H1 (cell line): ENCODE results near the gene KRTCAP2. TPM values are rescaled to one million over a fixed set of nuclear protein-coding genes. Genes with fewer than 3 reads are reported as not detected.

Source experiments
- CTCF ChIA-PET: fragments of 300-600 bp; sonication (Branson Sonifier 250); formaldehyde crosslinking; loops from one replicate; lab custom pipeline; 2021; ENCODE audit not compliant: partially characterized antibody; lab: Charles Lee
- POLR2A ChIA-PET: fragments of 300-600 bp; sonication (Branson Sonifier 250); formaldehyde crosslinking; loops from one replicate; lab custom pipeline; 2021; ENCODE audit warnings: inconsistent platforms; ENCODE audit not compliant: partially characterized antibody; lab: Charles Lee
- DNase-seq, 2 experiments: peaks; one replicate each; pipeline versions ENCODE4 v3.0.0 to v3.0.0-alpha.2; 2010 to 2022; ENCODE audit warnings: low spot score in 2 of 2, low read depth in 1 of 2, mixed read lengths in 1 of 2
- FAIRE-seq: peaks from 2 replicates; lab custom pipeline; 2011; peaks lifted over from hg19 to GRCh38; lab: Jason Lieb, UNC
- H2AFZ ChIP-seq: 2 replicates; pipeline ENCODE4 v1.8.1; 2012; ENCODE audit warnings: low read length, inconsistent platforms
- H2AK5ac ChIP-seq: 2 replicates; pipeline ENCODE4 v1.6.1; 2013; ENCODE audit warnings: low read depth, low read length
- H2BK120ac ChIP-seq: replicated peaks from 2 replicates; pipeline ENCODE3; 2013; ENCODE audit warnings: low read depth, low read length, inconsistent platforms
- H2BK12ac ChIP-seq: 2 replicates; pipeline ENCODE4 v1.6.1; 2013; ENCODE audit warnings: low read depth, low read length
- H2BK15ac ChIP-seq: 2 replicates; pipeline ENCODE4 v1.6.1; 2013; ENCODE audit warnings: low read length
- H2BK20ac ChIP-seq: 2 replicates; pipeline ENCODE4 v1.6.1; 2013; ENCODE audit warnings: low read length
- H2BK5ac ChIP-seq: 2 replicates; pipeline ENCODE4 v1.6.1; 2013; ENCODE audit warnings: low read depth, low read length
- H3K14ac ChIP-seq: 2 replicates; pipeline ENCODE4 v1.6.1; 2013; ENCODE audit warnings: inconsistent platforms; ENCODE audit not compliant: insufficient read length
- H3K18ac ChIP-seq: 2 replicates; pipeline ENCODE4 v1.6.1; 2013; ENCODE audit warnings: low read length; ENCODE audit errors: extremely low read depth
- H3K23ac ChIP-seq: 2 replicates; pipeline ENCODE4 v1.6.1; 2013; ENCODE audit warnings: inconsistent platforms; ENCODE audit not compliant: insufficient read length
- H3K23me2 ChIP-seq: 2 replicates; pipeline ENCODE4 v1.6.1; 2013; ENCODE audit warnings: low read depth, low read length
- H3K27ac ChIP-seq: 2 replicates; pipeline ENCODE4 v1.6.1; 2011; ENCODE audit warnings: low read depth, low read length, inconsistent platforms
- H3K27me3 ChIP-seq, 4 experiments: replicated peaks in 1 of 4; 1 replicate in 1 of 4; 2 replicates in 3 of 4; pipeline versions ENCODE4 v1.6.1 to v1.8.1; 2011 to 2013; ENCODE audit warnings: low read length in 3 of 4, mild to moderate bottlenecking in 3 of 4, inconsistent platforms in 2 of 4, mixed read lengths in 2 of 4, moderate library complexity in 1 of 4; ENCODE audit not compliant: control insufficient read depth in 3 of 4, insufficient read depth in 3 of 4; ENCODE audit errors: extremely low read depth in 1 of 4
- H3K36me3 ChIP-seq, 4 experiments: 2 replicates each; pipeline versions ENCODE4 v1.6.1 to v1.8.1; 2011 to 2013; ENCODE audit warnings: mild to moderate bottlenecking in 4 of 4, low read length in 3 of 4, moderate library complexity in 2 of 4, control low read depth in 1 of 4, inconsistent platforms in 1 of 4; ENCODE audit not compliant: insufficient read depth in 4 of 4, control insufficient read depth in 2 of 4
- H3K4ac ChIP-seq: replicated peaks from 2 replicates; pipeline ENCODE3; 2013; ENCODE audit warnings: low read length, low read depth, mixed read lengths, inconsistent platforms; ENCODE audit not compliant: insufficient read length
- H3K4me1 ChIP-seq, 4 experiments: replicated peaks in 1 of 4; 1 replicate in 1 of 4; 2 replicates in 3 of 4; pipeline versions ENCODE4 v1.6.1 to v1.8.1; 2011 to 2013; ENCODE audit warnings: low read length in 3 of 4, inconsistent platforms in 2 of 4, mixed read lengths in 1 of 4; ENCODE audit not compliant: insufficient read depth in 4 of 4, control insufficient read depth in 3 of 4
- H3K4me2 ChIP-seq, 2 experiments: 2 replicates each; pipeline versions ENCODE4 v1.6.1 to v1.8.1; 2011 to 2013; ENCODE audit warnings: low read depth in 2 of 2, low read length in 2 of 2, control low read depth in 1 of 2, inconsistent platforms in 1 of 2, mild to moderate bottlenecking in 1 of 2; ENCODE audit not compliant: insufficient read depth in 1 of 2
- H3K4me3 ChIP-seq, 4 experiments: fragments of 200-600, 300-600 bp in 1 of 4; sonication (generic), shearing (Covaris generic), sonication (Bioruptor Twin) in 1 of 4; 2 replicates each; pipeline versions ENCODE4 v1.5.1 to v1.8.1; 2011 to 2016; ENCODE audit warnings: low read length in 4 of 4, low read depth in 3 of 4, control low read depth in 2 of 4, inconsistent platforms in 2 of 4, mild to moderate bottlenecking in 2 of 4, mixed read lengths in 1 of 4, moderate library complexity in 1 of 4; ENCODE audit not compliant: insufficient read depth in 2 of 4; ENCODE audit errors: extremely low read depth in 1 of 4
- H3K56ac ChIP-seq: replicated peaks from 2 replicates; pipeline ENCODE3; 2013; ENCODE audit warnings: low read depth, mild to moderate bottlenecking, mixed read lengths, low read length, inconsistent platforms; ENCODE audit not compliant: insufficient read length
- H3K79me1 ChIP-seq: 2 replicates; pipeline ENCODE4 v1.6.1; 2013; ENCODE audit warnings: low read depth, low read length, control low read depth
- H3K79me2 ChIP-seq, 2 experiments: 2 replicates each; pipeline versions ENCODE4 v1.6.1 to v1.8.1; 2012 to 2013; ENCODE audit warnings: low read length in 2 of 2, mild to moderate bottlenecking in 2 of 2, inconsistent platforms in 1 of 2; ENCODE audit not compliant: insufficient read depth in 2 of 2, control insufficient read depth in 1 of 2
- H3K9ac ChIP-seq, 4 experiments: replicated peaks in 1 of 4; 1 replicate in 1 of 4; 2 replicates in 3 of 4; pipeline versions ENCODE4 v1.6.1 to v1.8.1; 2011 to 2013; ENCODE audit warnings: low read depth in 3 of 4, low read length in 3 of 4, control low read depth in 2 of 4, mild to moderate bottlenecking in 2 of 4, moderate library complexity in 2 of 4, inconsistent platforms in 1 of 4; ENCODE audit errors: extremely low read depth in 1 of 4
- H3K9me3 ChIP-seq, 2 experiments: 2 replicates each; pipeline versions ENCODE4 v1.6.1 to v1.8.1; 2012 to 2013; ENCODE audit warnings: mild to moderate bottlenecking in 2 of 2, moderate library complexity in 2 of 2, control low read depth in 1 of 2, inconsistent platforms in 1 of 2, low read depth in 1 of 2, low read length in 1 of 2, mixed read lengths in 1 of 2; ENCODE audit not compliant: insufficient read depth in 2 of 2
- H4K20me1 ChIP-seq, 2 experiments: replicated peaks in 1 of 2; 2 replicates each; pipeline versions ENCODE3 to v1.8.1; 2011 to 2013; ENCODE audit warnings: inconsistent platforms in 2 of 2, low read length in 2 of 2, mild to moderate bottlenecking in 1 of 2; ENCODE audit not compliant: insufficient read depth in 2 of 2, control insufficient read depth in 1 of 2
- H4K5ac ChIP-seq: 2 replicates; pipeline ENCODE4 v1.6.1; 2013; ENCODE audit warnings: low read length, low read depth, mixed read lengths, inconsistent platforms; ENCODE audit not compliant: insufficient read length
- H4K8ac ChIP-seq: 2 replicates; pipeline ENCODE4 v1.8.0; 2013; ENCODE audit warnings: mild to moderate bottlenecking, moderate library complexity, low read length, inconsistent platforms; ENCODE audit not compliant: insufficient read depth; ENCODE audit errors: extremely low read depth
- H4K91ac ChIP-seq: replicated peaks from 2 replicates; pipeline ENCODE3; 2013; ENCODE audit warnings: low read length, mixed read lengths, inconsistent platforms; ENCODE audit not compliant: insufficient read length
- PHF8 ChIP-seq: fragments of 200-600 bp; sonication (generic); conservative IDR thresholded peaks from 2 replicates; pipeline ENCODE4 v1.7.1; 2012; ENCODE audit warnings: low read depth, mild to moderate bottlenecking, inconsistent platforms, low read length, moderate library complexity
- RFX5 ChIP-seq: IDR thresholded peaks from 2 replicates; pipeline ENCODE4 v1.6.1; 2011; ENCODE audit warnings: low read depth, low read length, improper control_type of control experiment, borderline replicate concordance
- ZNF274 ChIP-seq: IDR thresholded peaks from 2 replicates; pipeline ENCODE4 v1.7.0; 2012; ENCODE audit warnings: low read length, borderline replicate concordance; ENCODE audit errors: extremely low read depth
- WGBS, 2 experiments: shearing (Covaris generic) in 1 of 2; methylation state at CpG; one replicate each; pipeline versions ENCODE4 v1.1.6 to v1.1.7; 2013 to 2015; ENCODE audit warnings: low lambda C conversion rate in 2 of 2, mixed read lengths in 2 of 2, inconsistent platforms in 1 of 2, low coverage in 1 of 2, missing lambda C conversion rate in 1 of 2; ENCODE audit not compliant: insufficient replicate concordance in 2 of 2, insufficient coverage in 1 of 2, insufficient read length in 1 of 2; ENCODE audit errors: extremely low coverage in 1 of 2, missing lambda C conversion rate in 1 of 2; 5-methylcytosine and 5-hydroxymethylcytosine counted together
- polyA plus RNA-seq, 7 experiments: library from polyadenylated mRNA; depleted of rRNA in 3 of 7; stranded (reverse) in 5 of 7; unstranded in 2 of 7; fragments of >200 nt in 5 of 7; fragments of 200-250 nt in 2 of 7; gene quantifications; 1 replicate in 5 of 7; 2 replicates in 1 of 7; 4 replicates in 1 of 7; pipeline versions ENCODE4 v1.2.1 to v1.2.3, GENCODE V29; 2011 to 2013; ENCODE audit warnings: missing spikeins in 2 of 7, mixed read lengths in 2 of 7
- total RNA-seq: library from RNA; stranded (reverse); fragmentation: NEBNext Ultra II Directional; extraction: Animal tissue kit (Norgen Biotek cat#: 25700); gene quantifications from 2 replicates; pipeline ENCODE4 v1.2.1, GENCODE V29; 2021
- TF ChIP-seq, protein P1 (sequence below): IDR thresholded peaks from 2 replicates; pipeline ENCODE4 v1.6.1; 2011; ENCODE audit warnings: low read length, improper control_type of control experiment
- TF ChIP-seq, protein P2 (sequence below): IDR thresholded peaks from 2 replicates; pipeline ENCODE4 v1.6.1; 2012; ENCODE audit warnings: inconsistent platforms

KRTCAP2 gene
- total and polyA plus RNA-seq, 2 of the 8 experiments (the other 6 are each of a cell fraction or from before 2014, with no cell fraction given) = 146 to 317 TPM

DNA sequence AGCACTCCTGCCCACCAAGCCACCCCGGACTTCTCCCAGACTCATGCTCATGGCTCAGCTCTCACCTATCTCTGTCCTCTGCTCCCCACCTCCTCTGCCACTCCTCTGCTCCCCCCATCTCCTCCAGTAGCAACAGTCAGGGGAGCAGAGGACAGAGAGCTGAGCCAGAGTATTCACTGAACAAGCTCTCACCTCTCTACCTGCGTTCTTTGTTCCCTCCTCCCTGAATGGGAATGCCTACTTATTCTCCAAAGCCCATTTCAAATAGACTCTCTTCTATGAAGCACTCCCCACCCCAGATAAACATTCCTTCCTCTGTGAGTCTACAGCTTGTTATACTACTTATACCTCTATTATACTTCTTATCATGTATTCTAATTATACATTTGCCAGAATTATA lies 51.9 kb downstream of the KRTCAP2 start:
- H2BK12ac ChIP-seq = no peak overlapping the region; the same call in 1 of the 2 replicates
- POLR2A ChIA-PET = interaction anchor here (0.7 to 2.4 kb wide), 3 partner anchors 9 to 14 kb away, joined by 3 to 11 read pairs (median 7); partner anchors contain the start of gene SLC50A1
- H3K4me1 ChIP-seq = peaks cover 0 to 16% (median 12%) of the 10 kb centered on the region in 4 experiments; a peak in 6 of 7 replicates
- H3K23ac ChIP-seq = no peak overlapping the region
- no peak overlapping the region for H2AK5ac ChIP-seq
- no peak overlapping the region for H3K4ac ChIP-seq
- no peak overlapping the region for H3K18ac ChIP-seq
- H2BK120ac ChIP-seq = no peak overlapping the region
- no peak overlapping the region for H3K27ac ChIP-seq
- H3K56ac ChIP-seq = no peak overlapping the region
- H2BK15ac ChIP-seq = no peak overlapping the region
- H3K79me2 ChIP-seq = no peaks in the 10 kb centered on the region
- H3K27me3 ChIP-seq = peaks cover 16 to 24% (median 21%) of the 10 kb centered on the region in 4 experiments
- H3K4me2 ChIP-seq = no peak overlapping the region
- H4K91ac ChIP-seq = no peak overlapping the region
- no peaks in the 10 kb centered on the region for H3K79me1 ChIP-seq
- H3K9ac ChIP-seq = no peak overlapping the region
- no peak overlapping the region for H2BK5ac ChIP-seq
- DNase-seq = no peak
- no peak for FAIRE-seq
- H3K14ac ChIP-seq = no peak overlapping the region
- H3K9me3 ChIP-seq = no peaks in the 10 kb centered on the region
- H4K8ac ChIP-seq = no peak overlapping the region
- CTCF ChIA-PET = interaction anchor here (0.8 to 2.8 kb wide), 9 partner anchors 13 to 56 kb away, joined by 3 to 13 read pairs (median 6); no protein-coding TSS in a partner anchor
- H3K4me3 ChIP-seq = no peak overlapping the region
- H3K23me2 ChIP-seq = peaks cover 3% of the 10 kb centered on the region
- no peaks in the 10 kb centered on the region for H3K36me3 ChIP-seq
- H2AFZ ChIP-seq = no peak overlapping the region
- 77% methylated on average over 2 of the region's 2 CpGs; no CpG with 5 or more reads in 1 of the 2 experiments for WGBS, 2 experiments
- no peaks in the 10 kb centered on the region for H4K20me1 ChIP-seq
- H4K5ac ChIP-seq = no peak overlapping the region
- TF ChIP-seq, protein P1, sequence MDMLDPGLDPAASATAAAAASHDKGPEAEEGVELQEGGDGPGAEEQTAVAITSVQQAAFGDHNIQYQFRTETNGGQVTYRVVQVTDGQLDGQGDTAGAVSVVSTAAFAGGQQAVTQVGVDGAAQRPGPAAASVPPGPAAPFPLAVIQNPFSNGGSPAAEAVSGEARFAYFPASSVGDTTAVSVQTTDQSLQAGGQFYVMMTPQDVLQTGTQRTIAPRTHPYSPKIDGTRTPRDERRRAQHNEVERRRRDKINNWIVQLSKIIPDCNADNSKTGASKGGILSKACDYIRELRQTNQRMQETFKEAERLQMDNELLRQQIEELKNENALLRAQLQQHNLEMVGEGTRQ = no peak
- TF ChIP-seq ZNF274 = no peak
- TF ChIP-seq PHF8 = no peak
- TF ChIP-seq, protein P2, sequence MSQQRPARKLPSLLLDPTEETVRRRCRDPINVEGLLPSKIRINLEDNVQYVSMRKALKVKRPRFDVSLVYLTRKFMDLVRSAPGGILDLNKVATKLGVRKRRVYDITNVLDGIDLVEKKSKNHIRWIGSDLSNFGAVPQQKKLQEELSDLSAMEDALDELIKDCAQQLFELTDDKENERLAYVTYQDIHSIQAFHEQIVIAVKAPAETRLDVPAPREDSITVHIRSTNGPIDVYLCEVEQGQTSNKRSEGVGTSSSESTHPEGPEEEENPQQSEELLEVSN = no peak
- TF ChIP-seq RFX5 = no peak
- TF ChIP-seq, all 59 proteins: peak for 0
- H2BK20ac ChIP-seq = no peak overlapping the region
